ENCODE measurements around the gene DMRTB1. TPM values are rescaled to one million over a fixed set of nuclear protein-coding genes. Genes with fewer than 3 reads are reported as not detected.

The DMRTB1 gene
- total and polyA plus RNA-seq, 2 of the 8 experiments (the other 6 are each of a cell fraction or from before 2014, with no cell fraction given), result 0.06 to 0.35 TPM

DNA sequence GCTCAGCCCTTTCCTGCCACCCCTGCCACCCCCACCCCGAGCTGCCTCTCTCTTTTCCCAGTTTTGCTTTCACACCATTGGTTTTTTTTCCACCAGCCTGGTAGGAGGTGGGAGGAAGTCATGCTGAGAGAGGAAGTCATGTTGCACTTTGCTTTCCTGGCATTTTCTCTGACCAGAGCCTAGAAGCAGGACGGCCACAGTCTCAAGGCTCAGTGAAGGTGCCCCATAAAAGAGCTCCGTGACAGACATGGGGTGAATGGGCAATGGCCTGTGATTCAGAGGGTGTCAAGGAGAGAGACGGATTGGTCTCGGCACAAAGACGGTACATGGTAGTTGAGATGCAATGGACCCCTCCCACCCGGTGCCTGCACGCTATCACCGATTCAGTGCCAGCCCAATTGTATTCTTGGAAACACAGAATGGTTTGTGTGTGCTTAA, 42.1 kb upstream of the DMRTB1 start:
- H2AFZ ChIP-seq (ENCODE audit: low read length), result no peak overlapping the region
- H3K27me3 ChIP-seq (replicated peaks in 1 of 4; ENCODE audit: control insufficient read depth in 3 of 4, extremely low read depth in 1 of 4, insufficient read depth in 3 of 4, low read length in 3 of 4), result no peaks in the 10 kb centered on the region; a peak in 1 of 7 replicates
- peak overlapping the region; percentile 10 to 23; a peak in 3 of 4 replicates for H3K4me2 ChIP-seq (ENCODE audit: insufficient read depth in 1 of 2, low read depth in 2 of 2, low read length in 2 of 2)
- H3K79me2 ChIP-seq (ENCODE audit: control insufficient read depth in 1 of 2, insufficient read depth in 2 of 2, low read length in 2 of 2), result no peaks in the 10 kb centered on the region
- no peak overlapping the region; the same call in 1 of the 2 replicates for H3K18ac ChIP-seq (ENCODE audit: extremely low read depth, low read length)
- WGBS, 2 experiments (ENCODE audit: extremely low coverage in 1 of 2, insufficient coverage in 1 of 2, insufficient read length in 1 of 2, insufficient replicate concordance in 2 of 2, low coverage in 1 of 2, low lambda C conversion rate in 2 of 2, missing lambda C conversion rate in 1 of 2), result 54% methylated on average over 9 of the region's 9 CpGs; no CpG with 5 or more reads in 1 of the 2 experiments
- H3K4me1 ChIP-seq (replicated peaks in 1 of 4; ENCODE audit: control insufficient read depth in 3 of 4, insufficient read depth in 4 of 4, low read length in 3 of 4), result peaks cover 4 to 20% (median 11%) of the 10 kb centered on the region in 4 experiments; a peak in 6 of 7 replicates
- H3K36me3 ChIP-seq (ENCODE audit: control insufficient read depth in 2 of 4, insufficient read depth in 4 of 4, low read length in 3 of 4), result peaks cover 0 to 2% (median 0%) of the 10 kb centered on the region in 4 experiments; a peak in 1 of 8 replicates
- ChIA-PET POLR2A (ENCODE audit: partially characterized antibody) (interaction anchor here (0.6 to 1.2 kb wide), 2 partner anchors 9 to 23 kb away, joined by 3 to 4 read pairs; no protein-coding TSS in a partner anchor), CTCF (ENCODE audit: partially characterized antibody) (no interaction called here)
- no peaks in the 10 kb centered on the region for H3K23me2 ChIP-seq (ENCODE audit: low read depth, low read length)
- H3K23ac ChIP-seq (ENCODE audit: insufficient read length), result no peak overlapping the region
- H3K27ac ChIP-seq (ENCODE audit: low read depth, low read length), result peak overlapping the region; percentile 13; the same call in 1 of the 2 replicates
- no peak overlapping the region for H4K5ac ChIP-seq (ENCODE audit: insufficient read length, low read depth, low read length)
- H2BK15ac ChIP-seq (ENCODE audit: low read length), result no peak overlapping the region
- DNase-seq (ENCODE audit: low read depth in 1 of 2, low spot score in 2 of 2), result no peak
- no peaks in the 10 kb centered on the region; the same call in 1 of the 2 replicates for H3K79me1 ChIP-seq (ENCODE audit: low read depth, low read length)
- H2BK5ac ChIP-seq (ENCODE audit: low read depth, low read length), result peak overlapping the region; percentile 60; the same call in 1 of the 2 replicates
- H2BK12ac ChIP-seq (ENCODE audit: low read depth, low read length), result no peak overlapping the region
- H3K14ac ChIP-seq (ENCODE audit: insufficient read length), result no peak overlapping the region
- no peak overlapping the region for H3K4me3 ChIP-seq (ENCODE audit: extremely low read depth in 1 of 4, insufficient read depth in 2 of 4, low read depth in 3 of 4, low read length in 4 of 4)
- no peak overlapping the region for H4K8ac ChIP-seq (ENCODE audit: extremely low read depth, insufficient read depth, low read length)
- H4K20me1 ChIP-seq (replicated peaks in 1 of 2; ENCODE audit: control insufficient read depth in 1 of 2, insufficient read depth in 2 of 2, low read length in 2 of 2), result no peaks in the 10 kb centered on the region
- peak overlapping the region; percentile 30 for H4K91ac ChIP-seq (replicated peaks; ENCODE audit: insufficient read length, low read length)
- no peak overlapping the region for H3K9ac ChIP-seq (replicated peaks in 1 of 4; ENCODE audit: extremely low read depth in 1 of 4, low read depth in 3 of 4, low read length in 3 of 4)
- FAIRE-seq, result peak; percentile 58
- H3K56ac ChIP-seq (replicated peaks; ENCODE audit: insufficient read length, low read depth, low read length), result no peak overlapping the region
- H2BK20ac ChIP-seq (ENCODE audit: low read length), result peak overlapping the region; percentile 5; the same call in 1 of the 2 replicates
- peak overlapping the region; percentile 12 for H2BK120ac ChIP-seq (replicated peaks; ENCODE audit: low read depth, low read length)
- no peak overlapping the region for H3K4ac ChIP-seq (replicated peaks; ENCODE audit: insufficient read length, low read depth, low read length)
- peaks cover 8 to 10% of the 10 kb centered on the region in 2 experiments; a peak in 2 of 4 replicates for H3K9me3 ChIP-seq (ENCODE audit: insufficient read depth in 2 of 2, low read depth in 1 of 2, low read length in 1 of 2)
- no peak overlapping the region for H2AK5ac ChIP-seq (ENCODE audit: low read depth, low read length)
- TF ChIP-seq HDAC2 (IDR thresholded peaks at IDR 0.05; ENCODE audit: borderline replicate concordance in 1 of 2, low read depth in 2 of 2, low read length in 2 of 2) (no peak), POLR2AphosphoS5 (IDR thresholded peaks at IDR 0.05; ENCODE audit: low read depth, low read length) (no peak), CTBP2 (IDR thresholded peaks at IDR 0.05; ENCODE audit: borderline replicate concordance, insufficient read depth, insufficient read length, low read length) (no peak), TAF7 (optimal IDR thresholded peaks at IDR 0.05; ENCODE audit: borderline replicate concordance, low read depth, low read length) (no peak), TCF12 (IDR thresholded peaks at IDR 0.05; ENCODE audit: low read depth, low read length) (no peak), RXRA (IDR thresholded peaks at IDR 0.05; ENCODE audit: insufficient read depth, low read depth, low read length) (no peak), RAD21 (IDR thresholded peaks at IDR 0.05 in 1 of 2, conservative IDR thresholded peaks at IDR 0.05 in 1 of 2; ENCODE audit: low read depth in 2 of 2, low read length in 2 of 2) (no peak), CBX5 (IDR thresholded peaks at IDR 0.05; ENCODE audit: low read depth, low read length) (no peak), SRF (IDR thresholded peaks at IDR 0.05; ENCODE audit: low read depth, low read length) (no peak), EZH2 (IDR thresholded peaks at IDR 0.05; ENCODE audit: low read depth, low read length, severe bottlenecking) (no peak), TEAD4 (IDR thresholded peaks at IDR 0.05; ENCODE audit: low read depth, low read length) (no peak), KDM5A (IDR thresholded peaks at IDR 0.05; ENCODE audit: low read length) (no peak), JUN (IDR thresholded peaks at IDR 0.05; ENCODE audit: low read depth, low read length) (no peak)
